Mesothelial cell of epicardium (in vitro differentiated cells): ENCODE data around the gene VENTX. TPM values are rescaled to one million over a fixed set of nuclear protein-coding genes. Genes with fewer than 3 reads are reported as not detected.

Experiments
- DNase-seq, 2 experiments: peaks; one replicate each; pipeline ENCODE4 v3.0.0; 2021; ENCODE audit warnings: low spot score in 2 of 2; ENCODE audit not compliant: unreplicated experiment in 2 of 2
- H3K27ac Mint-ChIP-seq: 2 replicates; pipeline ENCODE4 v1.8.0; 2021; ENCODE audit warnings: mixed read lengths
- H3K27me3 Mint-ChIP-seq: 2 replicates; pipeline ENCODE4 v1.8.0; 2021; ENCODE audit warnings: low read depth, mixed read lengths
- H3K36me3 Mint-ChIP-seq: 2 replicates; pipeline ENCODE4 v1.8.0; 2021; ENCODE audit warnings: mixed read lengths
- H3K4me1 Mint-ChIP-seq: 2 replicates; pipeline ENCODE4 v1.8.0; 2021; ENCODE audit warnings: mixed read lengths
- H3K4me3 Mint-ChIP-seq: 2 replicates; pipeline ENCODE4 v1.8.0; 2021; ENCODE audit warnings: mild to moderate bottlenecking, moderate library complexity, mixed read lengths
- H3K9me3 Mint-ChIP-seq: 2 replicates; pipeline ENCODE4 v1.8.0; 2021; ENCODE audit warnings: mixed read lengths
- total RNA-seq: library from RNA; stranded (reverse); gene quantifications from 3 replicates; pipeline ENCODE4 v1.2.1, GENCODE V29; 2021
- TF ChIP-seq, protein P1 (sequence below): fragments of 200-600 bp; sonication (generic); IDR thresholded peaks from one replicate; pipeline ENCODE4 v1.5.0; 2021; ENCODE audit warnings: antibody characterized with exemption; ENCODE audit not compliant: unreplicated experiment

The VENTX gene
- total RNA-seq, 1 donor from 2014 or later = 0.09 TPM

DNA sequence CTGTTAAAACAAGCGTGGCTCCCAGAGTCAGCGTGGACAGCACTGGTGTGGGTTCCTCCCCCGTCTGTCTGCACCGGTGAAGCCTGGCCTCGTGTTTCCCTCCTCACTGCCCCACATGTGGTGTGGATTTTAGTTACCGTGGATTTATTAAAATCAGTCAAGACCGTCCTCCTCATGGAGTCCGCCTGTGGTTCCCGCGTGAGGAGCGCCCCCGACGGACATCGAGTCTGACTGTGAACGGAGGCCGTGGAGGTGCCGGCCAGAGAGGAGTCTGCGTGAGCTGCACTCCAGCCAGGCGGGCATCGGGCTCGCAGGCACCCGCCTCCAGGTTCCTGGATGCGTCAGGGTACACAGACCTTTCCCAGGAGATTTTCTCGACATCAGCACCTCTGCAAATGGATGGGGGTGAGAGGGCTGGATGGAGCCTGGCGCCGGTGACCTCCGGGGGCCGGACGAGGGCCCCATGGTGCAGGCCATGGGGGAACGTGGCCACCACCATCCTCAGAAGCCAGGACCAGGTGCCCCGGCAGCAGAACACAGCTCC lies 33.9 kb upstream of the VENTX start:
- TF ChIP-seq, protein P1, sequence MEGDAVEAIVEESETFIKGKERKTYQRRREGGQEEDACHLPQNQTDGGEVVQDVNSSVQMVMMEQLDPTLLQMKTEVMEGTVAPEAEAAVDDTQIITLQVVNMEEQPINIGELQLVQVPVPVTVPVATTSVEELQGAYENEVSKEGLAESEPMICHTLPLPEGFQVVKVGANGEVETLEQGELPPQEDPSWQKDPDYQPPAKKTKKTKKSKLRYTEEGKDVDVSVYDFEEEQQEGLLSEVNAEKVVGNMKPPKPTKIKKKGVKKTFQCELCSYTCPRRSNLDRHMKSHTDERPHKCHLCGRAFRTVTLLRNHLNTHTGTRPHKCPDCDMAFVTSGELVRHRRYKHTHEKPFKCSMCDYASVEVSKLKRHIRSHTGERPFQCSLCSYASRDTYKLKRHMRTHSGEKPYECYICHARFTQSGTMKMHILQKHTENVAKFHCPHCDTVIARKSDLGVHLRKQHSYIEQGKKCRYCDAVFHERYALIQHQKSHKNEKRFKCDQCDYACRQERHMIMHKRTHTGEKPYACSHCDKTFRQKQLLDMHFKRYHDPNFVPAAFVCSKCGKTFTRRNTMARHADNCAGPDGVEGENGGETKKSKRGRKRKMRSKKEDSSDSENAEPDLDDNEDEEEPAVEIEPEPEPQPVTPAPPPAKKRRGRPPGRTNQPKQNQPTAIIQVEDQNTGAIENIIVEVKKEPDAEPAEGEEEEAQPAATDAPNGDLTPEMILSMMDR = no peak
- Mint-ChIP-seq H3K27ac (no peak overlapping the region), H3K4me3 (no peak overlapping the region), H3K36me3 (peaks cover 3% of the 10 kb centered on the region), H3K4me1 (no peaks in the 10 kb centered on the region), H3K27me3 (no peaks in the 10 kb centered on the region), H3K9me3 (no peaks in the 10 kb centered on the region)
- no peak for DNase-seq

DNA sequence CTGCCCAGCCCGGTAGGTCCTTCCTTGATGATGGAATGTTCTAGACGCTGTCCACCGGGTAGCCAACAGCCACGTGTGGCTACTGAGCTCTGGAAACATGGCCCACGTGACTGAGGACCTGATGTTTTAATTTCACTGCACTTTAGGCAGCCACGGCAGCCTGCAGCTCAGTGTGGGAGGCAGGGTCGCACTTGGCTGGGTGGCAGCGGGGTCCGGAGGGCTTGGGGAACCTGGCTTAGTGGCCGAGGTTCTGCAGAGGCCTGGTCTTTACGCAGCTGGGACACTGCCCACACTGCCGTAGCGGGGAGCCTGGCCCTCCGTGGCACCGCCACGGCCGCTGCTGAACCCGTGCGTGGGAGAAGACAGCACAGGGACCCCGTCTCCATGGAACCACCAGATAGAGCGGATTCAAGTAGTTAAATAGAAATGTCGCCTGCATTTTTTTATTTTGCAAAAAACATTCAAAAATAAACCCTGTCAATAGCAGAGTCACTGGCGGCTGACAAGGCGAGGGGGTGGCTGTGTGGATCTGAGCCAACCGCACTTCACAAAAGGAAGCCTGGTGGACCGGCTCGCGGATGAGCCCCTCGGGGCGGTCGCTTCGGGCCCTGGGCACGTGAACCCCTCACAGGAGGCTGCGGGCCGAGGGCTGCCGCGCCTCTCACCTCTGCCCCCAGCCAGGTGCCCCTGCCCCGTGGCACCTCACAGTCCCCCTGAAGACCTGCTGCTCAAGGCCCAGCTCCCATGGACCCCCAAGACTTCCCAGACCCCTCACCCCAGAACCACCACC lies 33.2 kb upstream of the VENTX start:
- Mint-ChIP-seq H3K4me1 (no peaks in the 10 kb centered on the region), H3K4me3 (no peak overlapping the region), H3K36me3 (peaks cover 3% of the 10 kb centered on the region)

DNA sequence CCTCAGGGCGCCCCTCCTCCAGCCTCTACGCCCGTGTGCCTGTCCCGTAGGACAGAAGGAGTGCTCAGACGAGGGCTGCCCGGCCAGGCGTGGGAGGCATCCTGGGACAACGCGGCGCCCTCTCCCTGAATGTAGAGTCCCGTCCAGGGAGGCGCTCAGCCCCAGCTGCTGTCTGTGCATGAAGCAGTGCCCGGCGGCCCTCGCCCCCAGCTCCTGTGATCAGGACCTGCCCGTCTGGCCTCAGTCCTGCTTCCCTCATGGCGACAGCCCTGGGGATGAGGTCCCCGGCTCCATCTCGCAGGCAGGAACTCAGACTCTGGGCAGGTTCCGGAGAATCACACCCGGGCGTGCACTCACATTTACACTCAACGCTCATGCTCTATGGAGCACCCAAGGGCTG lies 32.5 kb upstream of the VENTX start:
- H3K27me3 Mint-ChIP-seq = no peaks in the 10 kb centered on the region
- no peaks in the 10 kb centered on the region for H3K9me3 Mint-ChIP-seq
- no peaks in the 10 kb centered on the region for H3K4me1 Mint-ChIP-seq
- no peak overlapping the region for H3K4me3 Mint-ChIP-seq
- no peak for DNase-seq
- H3K36me3 Mint-ChIP-seq = peaks cover 3% of the 10 kb centered on the region
- TF ChIP-seq, protein P1 = no peak
- H3K27ac Mint-ChIP-seq = no peak overlapping the region

More for the DNA sequence above, 33.2 kb upstream of the VENTX start:
- Mint-ChIP-seq H3K27me3 (no peaks in the 10 kb centered on the region), H3K9me3 (no peaks in the 10 kb centered on the region), H3K27ac (no peak overlapping the region)
- no peak for DNase-seq
- TF ChIP-seq, protein P1 = no peak

DNA sequence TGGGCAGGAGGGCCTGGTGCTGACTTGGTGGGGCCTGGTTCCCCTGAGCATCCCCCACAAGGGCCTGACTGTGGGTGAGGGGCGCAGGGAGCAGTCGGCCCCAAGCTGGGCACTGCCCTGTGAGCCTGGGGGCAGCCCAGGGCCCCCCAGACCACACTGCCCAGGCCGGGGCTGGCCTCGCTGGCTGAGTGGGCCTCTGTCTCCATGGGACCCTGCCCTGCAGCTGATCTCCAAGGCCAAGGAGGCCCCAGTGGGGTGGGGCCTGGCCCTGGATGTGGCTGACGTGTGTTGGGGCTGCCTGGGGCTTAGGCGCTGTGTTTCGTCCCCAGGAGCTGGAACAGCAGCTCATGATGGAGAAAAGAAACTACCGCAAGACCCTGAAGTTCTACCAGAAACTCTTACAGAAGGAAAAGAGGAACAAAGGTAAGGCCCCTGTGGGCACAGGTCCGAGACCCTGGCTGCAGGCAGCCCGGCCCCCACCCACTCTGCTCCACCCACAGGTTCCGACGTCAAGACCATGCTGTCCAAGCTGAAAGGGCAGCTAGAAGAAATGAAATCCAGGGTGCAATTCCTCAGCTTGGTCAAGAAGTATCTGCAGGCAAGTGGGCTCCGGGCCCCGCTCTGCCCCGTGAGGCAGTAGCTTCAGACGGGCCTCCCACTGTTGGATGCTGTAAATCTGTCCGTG lies 31.2 kb upstream of the VENTX start:
- H3K4me1 Mint-ChIP-seq = no peaks in the 10 kb centered on the region
- no peak for DNase-seq
- H3K27me3 Mint-ChIP-seq = no peaks in the 10 kb centered on the region
- no peak overlapping the region for H3K27ac Mint-ChIP-seq
- H3K9me3 Mint-ChIP-seq = no peaks in the 10 kb centered on the region
- H3K36me3 Mint-ChIP-seq = peaks cover 3% of the 10 kb centered on the region
- H3K4me3 Mint-ChIP-seq = no peak overlapping the region
- TF ChIP-seq, protein P1 = no peak

DNA sequence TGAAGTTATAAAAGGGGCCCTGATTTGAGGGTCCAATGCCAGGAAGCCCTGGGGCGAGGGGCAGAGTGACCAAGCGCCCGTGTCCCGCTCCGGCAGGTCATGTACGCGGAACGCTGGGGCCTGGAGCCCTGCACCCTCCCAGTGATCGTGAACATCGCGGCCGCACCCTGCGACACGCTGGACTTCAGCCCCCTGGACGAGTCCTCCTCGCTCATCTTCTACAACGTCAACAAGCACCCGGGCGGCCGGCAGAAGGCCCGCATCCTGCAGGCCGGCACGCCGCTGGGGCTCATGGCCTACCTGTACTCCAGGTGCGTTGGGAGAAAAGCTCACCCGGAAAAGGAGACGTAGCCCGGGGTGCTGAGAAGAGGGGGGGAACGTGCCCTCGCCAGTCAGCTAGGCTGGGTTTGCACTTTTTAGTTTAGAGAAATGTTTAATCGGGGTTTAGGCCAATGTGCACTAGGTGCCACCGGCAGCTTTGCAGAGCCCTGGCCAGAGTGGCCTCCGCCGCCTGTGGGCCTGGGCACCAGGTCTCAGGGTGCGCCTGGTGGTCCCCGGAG lies 30.5 kb upstream of the VENTX start:
- Mint-ChIP-seq H3K9me3 (no peaks in the 10 kb centered on the region), H3K4me3 (no peak overlapping the region), H3K27me3 (peaks cover 1% of the 10 kb centered on the region), H3K4me1 (no peaks in the 10 kb centered on the region), H3K27ac (no peak overlapping the region), H3K36me3 (peaks cover 3% of the 10 kb centered on the region)
- TF ChIP-seq, protein P1 = no peak
- DNase-seq = no peak
